ENCODE data around the gene HJURP.

The HJURP gene

GRCh38 chr2:233794128-233794658, 60.1 kb downstream of the HJURP start:
- no peak for DNase-seq (ENCODE audit: low spot score)

DNA sequence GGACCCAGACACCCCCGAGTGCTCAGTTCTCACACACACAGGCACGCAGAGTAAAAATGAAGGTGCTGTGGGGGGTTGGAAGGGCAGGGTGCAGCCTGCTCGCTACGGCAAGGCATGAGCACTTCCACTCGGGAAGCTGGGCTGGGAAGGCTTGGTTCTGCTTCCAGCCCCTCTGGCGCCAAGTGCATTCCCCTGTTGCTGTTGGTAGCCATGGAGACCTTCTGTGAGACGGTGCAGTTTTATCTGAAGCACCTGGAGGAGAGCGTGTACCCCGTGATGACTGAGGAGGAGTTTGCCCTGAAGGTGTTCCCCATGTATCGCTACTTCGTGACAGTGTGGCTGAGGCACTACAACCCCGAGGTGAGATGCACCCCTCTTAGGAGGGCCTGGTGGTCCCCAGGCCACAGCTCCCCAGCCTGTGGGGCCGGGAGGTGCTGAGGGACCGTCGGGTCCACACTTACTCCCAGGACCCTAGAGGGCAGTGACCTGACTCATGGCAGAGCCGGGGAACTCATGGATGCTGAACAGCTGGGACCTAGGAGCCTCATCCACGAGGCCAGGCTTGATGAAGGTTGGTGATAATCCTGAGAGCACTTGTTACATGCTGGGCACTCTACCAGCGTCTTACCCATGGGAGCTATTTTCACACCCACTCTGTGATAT, 60.7 kb downstream of the HJURP start:
- DNase-seq (ENCODE audit: low spot score) = no peak

GRCh38 chr2:233792720-233793119, 61.6 kb downstream of the HJURP start:
- DNase-seq (ENCODE audit: low spot score) = no peak

DNA sequence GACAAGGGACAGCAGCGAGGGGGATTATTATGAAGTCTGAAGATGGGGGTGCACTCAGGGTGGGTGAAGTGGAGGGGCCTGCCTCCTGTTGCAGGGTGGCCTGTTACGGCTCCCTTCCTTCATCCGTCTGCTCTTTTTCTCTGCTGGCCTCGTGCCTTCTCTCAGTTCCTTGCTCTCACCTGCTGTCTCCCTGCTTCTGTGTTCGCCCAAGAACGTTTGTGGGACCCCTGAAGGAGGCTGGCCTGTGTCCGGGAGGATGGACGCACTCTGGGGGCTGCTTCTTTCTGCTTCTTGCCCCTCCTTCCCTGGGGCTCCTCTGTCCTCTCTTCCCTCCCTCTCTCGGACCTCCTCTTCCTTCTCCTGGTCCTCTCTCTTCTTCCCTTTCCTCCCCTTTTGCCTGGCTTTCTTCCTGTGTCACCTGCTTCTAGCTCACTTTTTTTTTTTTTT, 62.4 kb downstream of the HJURP start:
- DNase-seq (ENCODE audit: low spot score) = no peak

DNA sequence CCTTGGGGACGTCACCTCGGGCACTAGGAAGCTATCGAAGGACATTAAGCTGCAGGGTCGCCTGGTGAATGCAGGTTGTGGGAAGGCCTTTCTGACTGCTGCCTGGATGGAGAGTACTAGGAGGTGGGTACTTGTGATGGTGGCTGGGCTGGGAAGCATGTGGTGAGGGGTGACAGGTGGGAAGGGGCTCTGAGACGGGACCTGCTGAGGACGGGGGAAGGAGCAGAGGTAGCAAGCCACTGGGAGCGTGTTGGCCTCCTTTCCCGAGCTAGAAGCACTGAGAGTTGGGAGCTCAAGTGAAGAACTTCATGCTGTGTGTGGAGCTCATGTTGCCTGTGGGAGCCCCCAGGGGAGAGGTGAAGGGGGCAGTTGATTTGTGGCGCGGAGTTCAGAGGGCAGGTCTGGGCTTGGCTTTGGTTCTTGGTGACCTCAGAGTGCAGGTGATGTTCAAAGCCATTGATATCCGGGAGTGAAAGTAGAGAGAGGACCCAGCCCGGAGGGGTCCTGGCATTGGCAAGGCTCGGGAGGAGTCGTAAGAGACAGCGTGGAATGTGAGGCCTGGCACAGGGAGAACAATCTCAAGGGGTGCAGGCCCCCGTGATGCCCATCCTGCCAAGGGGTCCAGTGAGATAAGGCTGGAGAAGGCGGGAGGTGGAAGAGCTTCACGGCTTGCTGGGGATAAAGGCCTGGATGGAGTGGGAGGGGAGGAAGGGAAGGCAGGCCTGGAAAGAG, 63.0 kb downstream of the HJURP start:
- no peak for DNase-seq (ENCODE audit: low spot score)

GRCh38 chr2:233789554-233789953, 64.8 kb downstream of the HJURP start:
- DNase-seq (ENCODE audit: low spot score) = no peak

All from SK-N-DZ (cell line).